NCI-H345 (cell line): ENCODE results near the gene TADA2B.

Experiments
- DNase-seq: peaks from one replicate; lab custom pipeline; 2025; lab: John Stamatoyannopoulos, UW

The TADA2B gene

DNA sequence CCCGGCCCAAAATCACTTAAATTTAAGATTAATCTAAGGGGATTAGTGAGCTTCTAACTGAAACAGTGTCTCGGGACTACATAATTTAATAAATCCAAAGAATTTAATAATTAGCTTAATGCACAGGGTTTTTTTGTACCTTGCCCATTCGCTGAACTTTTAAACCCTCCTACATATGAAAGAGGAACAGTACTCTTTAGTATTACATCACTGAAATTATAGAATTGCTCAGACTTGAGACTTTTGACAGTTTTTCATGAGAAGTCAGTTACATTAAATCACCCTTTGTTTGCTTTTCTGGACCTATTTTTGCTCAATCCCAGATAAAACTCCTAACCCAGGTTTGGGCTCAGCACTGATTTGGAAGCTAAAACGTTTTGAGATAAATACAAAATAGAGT is 2.4 kb upstream of the TADA2B start:
- no peak for DNase-seq

DNA sequence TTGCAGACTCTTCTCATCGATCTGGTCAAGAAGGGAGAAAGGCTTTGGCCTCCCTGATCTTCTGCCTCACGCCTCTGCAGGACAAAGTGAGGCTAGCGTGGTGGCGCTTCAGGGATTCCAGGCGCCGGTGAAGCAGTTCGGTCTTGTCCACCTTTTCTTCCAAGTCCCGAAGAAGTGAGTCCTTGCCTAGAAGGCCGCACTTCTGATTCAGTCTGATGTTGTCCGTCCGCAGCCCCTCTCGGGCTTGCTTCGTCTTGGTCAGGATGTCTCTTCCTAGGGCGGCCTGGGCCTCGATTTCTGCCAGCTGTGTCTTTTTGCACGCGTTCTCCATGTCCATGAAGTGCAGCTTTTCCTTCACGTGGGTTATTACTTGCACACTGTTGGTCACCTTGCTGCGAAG is 1.9 kb upstream of the TADA2B start:
- no peak for DNase-seq

DNA sequence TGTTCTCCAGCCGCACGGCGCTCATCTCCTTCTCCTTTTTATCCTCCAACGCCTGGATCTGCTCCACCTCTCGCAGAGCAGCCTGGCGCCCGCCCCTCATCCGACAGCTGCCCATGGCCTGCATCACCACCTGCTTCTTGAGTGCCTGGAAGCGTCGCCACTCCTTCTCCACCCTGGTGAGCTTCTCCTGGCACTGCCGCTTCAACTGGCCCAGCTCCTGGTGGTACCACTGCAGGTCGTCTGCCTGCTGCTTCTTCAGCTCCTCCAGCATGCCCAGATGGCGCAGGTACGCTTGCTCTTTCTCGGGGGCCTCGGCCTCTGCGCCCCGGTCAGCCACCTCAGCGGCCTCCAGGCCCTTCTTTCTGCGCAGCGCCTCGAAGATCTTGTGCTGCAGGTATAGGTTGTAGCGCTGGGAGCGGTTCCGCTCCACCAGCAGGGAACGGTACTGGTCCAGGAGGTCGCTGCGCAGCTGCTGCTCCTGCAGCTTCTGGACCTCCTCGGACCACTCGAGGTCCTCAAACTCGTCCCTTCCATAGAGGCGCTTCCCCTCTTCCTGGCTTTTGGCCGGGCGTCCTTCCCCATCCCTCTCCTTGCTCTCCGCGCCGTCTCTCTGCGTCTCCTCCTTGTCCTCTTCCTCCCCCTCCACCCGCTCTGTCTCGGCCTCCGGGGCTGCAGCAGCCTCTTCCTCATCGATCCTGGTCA is 1.2 kb upstream of the TADA2B start:
- DNase-seq, result peak; percentile 25

DNA sequence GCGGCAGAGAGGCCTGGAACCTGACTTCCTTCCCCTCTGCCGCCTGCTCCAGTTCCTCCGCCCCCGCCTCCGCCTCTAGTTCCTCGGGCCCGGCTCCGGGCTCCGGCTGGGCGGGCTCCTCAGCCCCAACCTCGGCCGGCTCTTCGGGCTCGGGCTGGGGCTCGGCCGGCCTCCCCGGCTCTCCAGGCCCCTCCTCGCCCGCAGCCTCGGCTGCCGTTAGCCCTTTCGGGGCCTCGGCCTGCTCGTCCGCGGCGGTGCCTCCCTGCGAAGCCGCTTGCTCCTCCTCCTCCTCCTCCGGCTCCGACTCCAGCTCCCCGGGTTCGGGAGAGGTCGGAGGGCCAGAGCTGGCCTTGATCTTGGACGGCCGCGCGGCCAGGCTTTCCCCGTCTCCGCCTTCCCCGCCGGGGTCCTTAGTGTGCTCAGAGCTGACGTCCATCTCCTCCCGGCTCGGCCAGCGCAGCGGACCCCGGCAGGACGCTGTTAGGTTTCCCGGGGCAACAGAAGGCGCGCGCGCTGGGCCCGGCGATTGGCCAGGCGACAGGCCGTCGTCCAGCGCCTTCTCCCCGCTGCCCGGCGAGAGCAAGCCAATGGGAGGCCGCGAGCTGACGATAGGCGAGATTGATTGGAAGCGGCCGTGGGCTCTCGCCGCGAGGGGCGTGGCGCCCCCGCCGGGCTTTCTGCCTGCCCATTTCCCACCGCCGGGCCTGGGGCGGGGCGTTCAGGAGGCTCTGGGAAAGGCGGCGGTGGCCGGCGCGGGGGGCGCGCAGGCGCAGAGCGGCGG is 479 bp upstream of the TADA2B start:
- peak; percentile 95 for DNase-seq

DNA sequence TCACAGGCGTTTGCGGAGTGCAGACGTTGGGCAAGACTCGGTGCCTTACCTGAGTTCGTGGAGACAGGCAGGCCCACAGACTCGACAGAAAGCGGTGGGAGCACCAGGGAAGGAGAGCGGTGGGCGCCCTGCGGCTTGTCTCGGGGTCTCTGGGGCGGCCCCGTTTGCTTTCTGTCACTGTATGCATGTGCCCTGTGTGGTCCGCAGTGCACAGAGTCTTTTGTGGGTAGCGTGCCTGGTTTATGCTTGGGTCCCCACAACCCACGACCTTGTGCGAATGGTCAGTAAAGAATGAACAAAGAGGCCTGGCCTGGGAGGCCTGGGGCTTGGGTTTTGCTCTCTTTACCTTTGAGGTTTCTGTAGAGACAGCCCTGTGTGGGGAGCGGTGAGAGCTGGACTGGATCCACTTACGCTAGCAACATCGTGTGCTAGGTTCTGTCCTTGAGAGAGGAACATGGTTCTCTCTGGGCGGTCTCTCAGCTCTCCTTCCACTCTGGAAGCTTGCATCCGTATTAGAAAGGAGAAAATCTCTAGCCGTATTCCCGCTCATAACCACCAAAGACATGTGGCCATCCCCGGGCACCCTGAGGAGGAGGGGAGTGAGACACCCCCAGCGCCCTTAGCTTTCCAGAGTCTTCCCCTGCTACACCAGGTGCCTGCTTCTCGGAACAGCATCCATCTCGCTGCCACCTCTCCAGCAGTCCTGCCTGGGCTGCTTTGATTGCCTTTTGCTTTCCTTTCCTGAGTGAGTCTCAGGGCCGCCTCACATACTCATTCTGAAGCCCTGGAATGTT is 1.2 kb downstream of the TADA2B start:
- no peak for DNase-seq

DNA sequence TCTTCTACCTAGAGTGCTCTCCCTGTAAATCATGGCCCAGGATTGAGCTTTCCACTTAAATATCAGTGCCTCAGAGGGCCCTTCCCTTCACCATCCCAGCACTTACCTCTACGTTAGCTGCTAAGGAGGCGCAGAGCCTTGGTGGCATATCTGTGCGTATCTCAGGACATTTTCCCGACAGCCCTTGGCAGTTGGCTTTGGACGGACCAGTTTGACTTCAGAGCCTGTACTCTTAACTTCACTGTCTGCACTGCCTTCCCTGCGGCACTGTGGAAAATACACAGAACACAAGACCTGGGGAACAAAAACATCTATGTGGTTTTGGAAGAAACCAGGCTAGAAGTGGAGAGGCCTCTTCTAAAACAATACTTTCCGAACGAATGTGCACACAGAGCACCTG is 2.4 kb downstream of the TADA2B start:
- no peak for DNase-seq

DNA sequence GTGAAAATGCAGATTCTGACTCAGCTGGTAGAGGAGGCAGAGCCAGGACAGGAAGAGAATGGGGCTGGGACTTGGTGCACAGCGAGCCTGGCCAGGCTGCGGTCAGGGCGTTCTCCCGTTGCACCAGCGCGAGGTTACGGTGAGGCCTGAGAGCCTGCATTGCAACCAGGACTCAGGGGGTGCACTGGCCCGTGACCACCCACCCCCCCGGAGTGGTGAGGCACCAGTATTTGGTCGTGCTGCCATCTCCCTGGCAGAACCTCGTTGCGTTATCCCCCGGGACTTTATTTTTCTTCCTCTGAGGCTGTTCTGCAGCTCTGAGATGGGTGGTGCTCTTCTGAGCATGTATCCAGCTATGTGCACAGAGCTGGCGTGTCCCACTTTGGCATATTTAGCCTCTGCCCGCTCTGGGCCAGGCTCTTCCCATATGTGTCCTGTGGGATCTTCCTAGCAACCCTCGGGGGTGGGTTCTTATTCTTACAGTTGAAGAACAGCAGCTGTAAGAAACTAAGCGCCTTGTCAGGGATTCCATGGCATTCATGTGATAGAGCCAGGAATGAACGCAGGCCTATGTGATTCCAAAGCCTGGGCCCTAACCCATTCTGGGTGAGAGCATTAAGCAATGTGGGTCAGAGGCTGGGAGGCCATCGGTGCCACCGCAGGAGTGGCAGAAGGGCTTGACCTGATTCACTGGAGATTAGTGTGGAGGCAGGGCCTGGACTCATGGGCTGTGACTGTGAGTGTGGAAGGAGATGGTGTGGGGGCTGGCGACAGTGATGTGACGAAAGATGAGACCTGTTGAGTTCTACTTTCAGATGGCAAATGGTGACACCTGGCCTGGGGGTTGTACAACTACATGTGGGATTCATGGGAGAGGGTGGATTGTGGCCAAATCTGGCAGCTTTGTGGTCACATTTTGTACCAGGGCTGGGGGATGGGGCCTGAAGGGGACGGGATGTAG is 3.1 kb downstream of the TADA2B start:
- DNase-seq, result no peak

DNA sequence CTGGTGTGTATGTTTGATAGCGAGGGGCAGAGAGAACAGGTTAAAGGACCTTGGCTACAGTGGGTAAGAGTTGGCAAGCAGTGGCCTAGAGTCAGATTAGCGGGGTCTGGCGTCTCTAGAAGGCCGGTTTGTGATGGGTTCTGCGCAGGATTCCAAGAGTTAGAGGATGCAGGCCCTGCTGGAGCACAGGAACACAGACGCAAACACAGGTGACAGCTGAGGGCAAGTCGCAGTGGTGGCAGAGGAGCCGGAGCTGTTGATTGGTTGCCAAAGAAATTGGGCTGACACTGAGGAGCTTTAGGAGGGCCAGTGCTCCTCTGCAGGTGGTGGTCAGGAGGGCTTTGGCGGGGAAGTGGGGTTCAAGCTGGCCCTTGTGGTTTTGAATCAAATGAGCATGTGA is 3.8 kb downstream of the TADA2B start:
- no peak for DNase-seq

DNA sequence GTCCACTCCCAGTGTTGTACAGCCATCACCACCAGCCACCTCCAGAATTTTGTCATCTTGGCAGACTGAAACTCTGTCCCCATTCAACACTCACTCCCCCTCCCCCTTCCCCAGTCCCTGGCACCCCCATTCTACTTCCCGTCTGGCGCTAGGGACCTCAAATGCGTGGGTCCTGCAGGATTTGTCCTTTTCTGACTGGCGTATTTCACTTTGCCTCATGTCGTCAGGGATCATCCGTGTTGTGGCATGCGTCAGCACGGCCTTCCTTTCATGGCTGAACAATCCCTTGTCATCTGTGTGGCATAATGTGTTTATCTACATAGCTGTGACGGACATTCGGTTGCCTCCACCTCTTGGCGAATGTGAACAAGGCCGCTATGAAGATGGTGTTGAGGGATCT is 5.5 kb downstream of the TADA2B start:
- DNase-seq, result no peak

DNA sequence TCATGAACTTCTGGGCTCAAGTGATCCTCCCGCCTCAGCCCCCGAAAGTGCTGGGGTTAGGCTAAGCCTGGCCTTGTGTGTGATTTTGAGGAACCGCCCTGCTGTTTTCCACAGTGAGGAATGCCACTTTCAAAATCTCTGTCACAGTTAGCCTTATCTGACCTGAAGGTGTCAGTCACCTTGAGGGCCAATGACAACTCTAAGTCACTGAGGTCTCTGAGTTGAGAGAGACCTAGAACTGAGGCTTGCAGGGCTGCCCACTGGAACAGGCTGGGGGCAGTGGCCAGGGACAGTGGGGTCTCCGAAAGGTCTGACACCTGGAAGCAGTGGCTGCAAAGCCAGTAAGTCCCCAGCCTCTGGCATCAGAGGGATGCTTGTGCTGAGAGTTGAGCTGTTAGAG is 6.1 kb downstream of the TADA2B start:
- DNase-seq, result no peak

DNA sequence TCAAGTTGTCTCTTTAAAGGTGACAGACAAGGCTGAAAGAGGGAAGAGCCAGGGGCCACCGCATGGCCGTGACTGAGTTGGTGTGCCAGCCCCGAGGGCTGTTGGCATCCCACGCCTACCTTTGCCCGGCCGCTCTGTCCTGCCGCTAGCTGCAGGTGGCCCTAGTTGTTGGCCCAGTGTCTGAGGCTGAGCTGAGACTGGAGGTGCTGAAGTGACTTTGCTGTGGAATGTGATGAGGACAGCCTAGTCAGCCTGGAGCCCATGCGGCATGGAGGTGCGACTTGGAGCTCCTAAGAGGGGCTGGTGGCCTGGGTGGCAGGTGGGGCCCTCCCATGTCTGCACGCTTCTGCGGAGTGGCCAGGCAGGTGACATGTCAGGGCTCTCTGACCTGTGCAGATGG is 6.6 kb downstream of the TADA2B start:
- DNase-seq, result no peak

DNA sequence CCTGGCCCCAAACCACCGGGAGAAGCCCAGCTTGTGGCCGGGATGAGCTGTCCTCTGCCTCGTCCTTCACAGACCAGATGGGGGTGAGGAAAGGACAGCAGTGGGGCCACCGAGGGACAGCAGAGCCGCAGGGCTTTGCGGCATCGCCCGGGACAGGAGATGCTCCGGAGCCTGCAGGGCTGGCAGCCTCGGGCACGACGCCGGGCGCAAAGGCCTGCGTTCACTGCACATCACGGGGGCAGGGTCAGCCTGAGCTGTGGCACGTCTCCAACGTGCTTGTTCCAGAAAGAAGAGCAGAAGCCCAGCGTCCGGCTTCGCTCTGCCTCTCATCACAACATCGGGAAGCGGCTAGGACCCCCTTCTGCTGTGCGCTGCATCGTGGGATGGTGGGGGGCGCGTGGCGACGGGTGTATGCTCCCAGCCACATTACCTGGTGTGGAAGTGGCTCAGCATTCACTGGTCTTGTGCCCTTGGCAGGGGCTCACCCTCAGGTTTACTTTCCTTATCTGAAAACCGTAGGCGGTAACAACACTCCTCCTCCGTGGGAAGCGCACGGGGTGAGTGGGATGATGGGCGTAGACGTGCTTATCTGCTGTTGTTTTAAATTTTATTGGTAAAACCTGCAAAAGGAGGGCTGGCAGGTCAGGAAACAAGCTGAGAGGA is 7.4 kb downstream of the TADA2B start:
- no peak for DNase-seq

DNA sequence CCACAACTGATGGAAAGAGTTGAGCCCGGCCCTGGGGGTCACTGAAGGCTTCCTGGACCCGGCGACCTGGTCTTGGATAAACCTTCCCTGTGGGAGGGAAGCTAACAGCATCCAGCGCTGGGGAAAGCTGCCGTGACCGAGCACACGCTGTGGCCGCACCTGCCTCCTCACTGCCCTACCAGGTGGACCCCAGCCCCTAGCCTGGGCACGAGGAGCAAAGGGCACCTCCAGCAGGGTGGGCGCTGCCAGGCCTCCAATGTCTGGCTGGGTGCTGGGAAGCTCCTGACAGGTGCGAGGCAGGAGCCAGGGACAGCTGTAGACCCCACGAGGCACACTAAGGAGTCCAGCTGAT is 7.9 kb downstream of the TADA2B start:
- DNase-seq, result no peak

DNA sequence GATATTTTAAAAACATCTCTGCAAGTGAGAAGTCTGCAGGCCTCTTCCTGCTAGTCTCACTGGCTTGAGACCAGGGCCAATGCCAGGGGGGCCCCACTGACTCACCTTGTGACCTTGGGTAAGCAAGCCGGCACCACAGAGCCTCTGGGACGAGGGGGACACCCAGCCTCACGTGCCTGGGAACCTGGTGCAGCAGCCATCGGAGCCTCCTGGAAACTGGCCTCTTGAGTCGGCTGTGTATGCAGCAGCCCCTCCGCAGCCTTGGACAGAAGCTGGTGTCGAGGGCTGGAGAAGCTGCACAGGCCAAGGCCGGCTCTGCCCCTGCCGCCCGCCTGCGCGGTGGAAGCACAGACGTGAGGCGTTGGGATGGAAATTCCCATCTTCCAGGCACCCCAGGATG is 8.7 kb downstream of the TADA2B start:
- DNase-seq, result no peak

DNA sequence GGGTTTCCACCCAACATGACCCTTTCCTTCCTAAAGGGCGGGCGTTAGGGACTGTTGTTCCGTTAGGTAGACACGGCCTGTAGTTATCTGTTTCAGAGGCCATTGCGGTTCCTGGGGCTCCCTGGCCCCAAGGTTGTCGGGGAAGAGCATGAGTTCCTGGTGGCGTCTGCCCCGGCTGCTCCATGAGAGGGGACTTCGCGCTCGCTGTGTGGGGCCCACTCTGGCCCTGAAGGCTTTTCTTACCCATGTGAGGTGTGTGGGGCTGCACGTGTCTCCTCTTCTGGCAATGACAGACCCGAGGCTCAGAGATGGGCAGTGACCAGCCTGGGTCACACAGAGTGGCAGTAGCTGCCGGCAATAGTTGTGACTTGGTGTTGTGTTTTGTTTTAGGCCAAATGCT is 9.1 kb downstream of the TADA2B start:
- no peak for DNase-seq

DNA sequence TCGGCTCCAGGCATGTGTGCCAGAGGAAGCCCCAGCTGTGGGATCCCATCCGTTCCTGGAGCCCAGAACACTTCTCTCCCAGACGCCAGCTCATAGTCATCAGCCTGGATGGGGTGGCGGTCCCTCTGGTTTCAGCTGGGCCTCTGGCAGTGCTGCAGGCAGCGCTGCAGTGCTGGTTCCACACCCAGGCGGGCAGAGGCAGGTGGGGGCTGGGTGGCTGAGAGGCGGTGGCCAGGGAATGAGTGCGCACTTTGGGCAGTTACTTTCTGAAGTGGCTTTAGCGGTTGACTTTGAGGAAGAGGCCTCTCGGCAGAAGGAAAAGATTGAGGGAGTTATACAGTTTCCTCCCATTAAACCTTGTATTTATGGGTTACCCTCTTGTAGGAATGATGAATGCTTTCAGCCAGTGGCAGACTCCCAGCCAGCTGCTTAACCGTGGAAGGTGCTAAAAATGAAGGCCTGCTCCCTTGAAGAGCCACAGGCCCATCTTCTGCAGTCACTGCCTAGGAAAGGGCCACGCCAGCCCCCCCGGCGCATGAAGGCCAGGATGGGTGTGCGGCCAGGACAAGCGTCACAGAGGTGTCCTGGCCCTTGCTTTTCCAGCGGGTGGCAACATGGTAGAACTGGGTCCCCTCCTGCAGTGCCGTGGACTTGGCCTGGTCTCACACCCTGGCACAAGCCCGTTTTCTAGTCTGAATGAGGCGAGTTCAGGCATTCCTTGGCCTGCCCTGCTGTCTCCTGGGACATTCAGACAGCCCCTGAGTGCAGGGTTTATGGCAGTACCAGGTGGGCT is 9.9 kb downstream of the TADA2B start:
- no peak for DNase-seq

DNA sequence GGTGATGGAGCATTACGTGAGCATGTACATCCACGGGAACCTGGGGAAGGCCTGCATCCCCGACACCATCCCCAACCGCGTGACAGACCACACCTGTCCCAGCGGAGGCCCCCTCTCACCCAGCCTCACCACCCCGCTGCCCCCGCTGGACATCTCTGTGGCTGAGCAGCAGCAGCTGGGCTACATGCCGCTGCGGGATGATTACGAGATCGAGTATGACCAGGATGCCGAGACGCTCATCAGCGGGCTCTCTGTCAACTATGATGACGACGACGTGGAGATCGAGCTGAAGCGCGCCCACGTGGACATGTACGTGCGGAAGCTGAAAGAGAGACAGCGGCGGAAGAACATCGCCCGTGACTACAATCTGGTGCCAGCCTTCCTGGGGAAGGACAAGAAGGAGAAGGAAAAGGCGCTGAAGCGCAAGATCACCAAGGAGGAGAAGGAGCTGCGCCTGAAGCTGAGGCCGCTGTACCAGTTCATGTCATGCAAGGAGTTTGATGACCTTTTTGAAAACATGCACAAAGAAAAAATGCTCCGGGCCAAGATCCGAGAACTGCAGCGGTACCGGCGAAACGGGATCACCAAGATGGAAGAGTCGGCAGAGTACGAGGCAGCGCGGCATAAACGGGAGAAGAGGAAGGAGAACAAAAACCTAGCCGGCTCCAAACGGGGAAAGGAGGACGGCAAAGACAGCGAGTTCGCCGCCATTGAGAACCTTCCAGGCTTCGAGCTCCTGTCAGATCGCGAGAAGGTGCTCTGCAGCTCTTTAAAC is 11.1 kb downstream of the TADA2B start:
- no peak for DNase-seq

DNA sequence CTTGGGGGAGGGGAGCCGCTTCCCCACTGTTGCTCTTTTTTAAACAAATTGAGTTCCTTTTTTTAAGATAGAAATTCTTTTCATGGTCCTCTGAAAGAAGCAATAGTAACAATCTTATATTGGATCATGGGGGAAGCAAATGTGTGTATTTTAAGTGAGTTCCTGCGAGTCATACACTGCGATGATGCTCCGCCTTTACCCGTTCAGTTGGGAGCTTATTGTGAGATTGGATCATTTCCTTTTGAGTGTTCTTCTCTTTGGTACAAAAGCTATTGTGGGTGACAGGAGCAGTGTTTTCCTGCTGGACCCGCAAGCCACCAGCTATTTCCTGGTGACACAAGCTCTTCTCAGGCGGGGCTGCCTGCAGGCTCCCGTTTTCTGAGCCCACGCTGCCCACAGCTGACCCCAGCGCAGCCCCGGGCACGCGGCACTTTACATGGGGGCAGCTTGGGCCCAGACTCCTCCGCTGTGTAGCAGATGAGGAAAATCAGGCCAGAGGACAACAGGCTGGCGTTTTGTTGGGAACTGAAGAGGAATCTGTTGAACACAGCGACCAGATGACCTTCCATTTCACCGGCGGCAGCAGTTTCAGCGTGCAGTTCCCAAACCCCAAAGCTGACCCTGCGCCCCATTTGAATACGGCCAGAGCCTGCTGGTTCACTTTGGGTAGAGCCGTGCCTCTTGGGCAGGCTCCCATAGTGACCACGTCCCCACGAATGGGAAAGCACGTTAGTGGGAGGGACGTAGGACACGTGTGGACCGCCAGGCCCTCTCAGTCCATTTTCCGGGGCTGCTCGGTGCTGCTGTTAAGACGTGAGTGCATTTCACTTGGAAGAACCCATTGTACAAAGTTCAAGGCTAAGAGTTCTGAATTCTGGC is 12.2 kb downstream of the TADA2B start:
- no peak for DNase-seq

DNA sequence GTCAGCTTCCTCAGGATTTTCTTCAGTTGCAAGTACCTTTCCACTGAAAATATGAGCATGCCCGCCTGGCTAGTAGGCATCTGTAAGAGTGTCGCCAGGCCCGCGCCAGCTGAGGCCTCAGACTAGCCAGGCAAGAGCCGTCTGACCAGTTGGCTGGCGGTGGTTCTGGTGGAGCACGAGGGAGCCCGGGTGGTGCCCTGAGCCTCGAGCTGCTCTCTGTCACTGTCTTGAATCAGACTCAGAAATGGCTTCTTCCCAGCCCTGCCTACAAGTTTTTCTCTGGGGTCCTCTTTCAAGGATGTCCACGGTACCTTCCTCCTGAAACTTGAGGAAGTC is 12.8 kb downstream of the TADA2B start:
- DNase-seq, result no peak
